NCI-H2196 (cell line): ENCODE data around the gene INTS1.
"Not testable (repeated sequence)": the region's sequence is repeated elsewhere in the genome, so short reads cannot be mapped to it uniquely, and the experiment has no call there.

Experiments
- DNase-seq: peaks from one replicate; lab custom pipeline; 2025; ENCODE audit not compliant: unreplicated experiment; lab: John Stamatoyannopoulos, UW

INTS1 gene

GRCh38 chr7:1449501-1449900 is 54.7 kb downstream of the INTS1 start:
- DNase-seq: no peak

GRCh38 chr7:1448958-1449357 is 55.2 kb downstream of the INTS1 start:
- DNase-seq: no peak

- DNase-seq: no peak
Measured at GRCh38 chr7:1447551-1448244, 56.5 kb downstream of the INTS1 start.

GRCh38 chr7:1447112-1447511 is 57.1 kb downstream of the INTS1 start:
- DNase-seq: no peak

- DNase-seq: peak; percentile 85
Measured at GRCh38 chr7:1446620-1447032, 57.6 kb downstream of the INTS1 start.

- peak; percentile 85 for DNase-seq
Measured at GRCh38 chr7:1446026-1446425, 58.2 kb downstream of the INTS1 start.

- DNase-seq: no peak
Measured at GRCh38 chr7:1445341-1445740, 58.8 kb downstream of the INTS1 start.

DNA sequence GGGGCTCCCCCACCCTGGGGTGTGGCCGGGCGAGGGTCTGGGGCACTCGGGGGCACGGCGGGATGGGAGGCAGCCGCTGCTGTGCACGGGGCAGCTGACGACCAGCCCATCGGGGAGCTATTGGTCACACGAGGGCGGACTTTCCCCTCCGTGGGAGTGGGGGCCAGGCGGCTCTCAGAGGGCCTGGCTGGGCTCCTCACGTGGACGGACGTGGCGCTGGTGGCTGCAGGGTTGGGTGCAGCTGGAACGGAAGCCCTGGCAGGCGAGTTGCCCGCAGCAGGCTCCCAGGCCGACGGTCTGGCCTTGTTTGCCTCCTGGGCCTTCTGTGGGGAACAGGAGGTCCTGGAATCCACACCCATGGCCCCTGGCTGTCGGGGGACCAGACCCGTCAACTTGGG is 59.3 kb downstream of the INTS1 start:
- DNase-seq: no peak

- DNase-seq: no peak
Measured at GRCh38 chr7:1444214-1444924, 59.8 kb downstream of the INTS1 start.

- DNase-seq: not testable (repeated sequence)
Measured at GRCh38 chr7:1443587-1444200, 60.5 kb downstream of the INTS1 start.

- DNase-seq: no peak
Measured at GRCh38 chr7:1442355-1443124, 61.6 kb downstream of the INTS1 start.

GRCh38 chr7:1441615-1442354 is 62.4 kb downstream of the INTS1 start:
- no peak for DNase-seq

DNA sequence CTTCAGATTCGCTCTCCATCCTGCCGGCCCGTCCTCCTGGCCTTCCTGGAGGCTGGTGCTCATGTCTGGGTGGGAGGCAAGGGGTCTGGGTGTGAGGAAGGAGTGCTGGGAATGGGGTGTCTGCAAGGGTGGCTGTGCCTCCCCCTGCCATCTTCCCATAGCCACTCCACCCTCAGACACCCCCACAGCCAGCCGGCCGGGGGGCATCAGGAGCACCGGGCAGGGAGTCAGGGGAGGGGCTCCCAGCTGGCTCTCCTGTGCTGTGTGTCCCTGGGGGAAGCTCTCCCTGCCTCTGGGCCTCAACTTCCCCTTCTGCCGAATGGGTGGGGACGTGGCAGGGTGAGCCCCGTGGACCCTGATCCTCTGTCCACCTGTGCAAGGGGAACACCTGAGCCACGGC is 63.6 kb downstream of the INTS1 start:
- DNase-seq: no peak

GRCh38 chr7:1439373-1440363 is 64.5 kb downstream of the INTS1 start:
- no peak for DNase-seq

- no peak for DNase-seq
Measured at GRCh38 chr7:1438821-1439220, 65.4 kb downstream of the INTS1 start.

DNA sequence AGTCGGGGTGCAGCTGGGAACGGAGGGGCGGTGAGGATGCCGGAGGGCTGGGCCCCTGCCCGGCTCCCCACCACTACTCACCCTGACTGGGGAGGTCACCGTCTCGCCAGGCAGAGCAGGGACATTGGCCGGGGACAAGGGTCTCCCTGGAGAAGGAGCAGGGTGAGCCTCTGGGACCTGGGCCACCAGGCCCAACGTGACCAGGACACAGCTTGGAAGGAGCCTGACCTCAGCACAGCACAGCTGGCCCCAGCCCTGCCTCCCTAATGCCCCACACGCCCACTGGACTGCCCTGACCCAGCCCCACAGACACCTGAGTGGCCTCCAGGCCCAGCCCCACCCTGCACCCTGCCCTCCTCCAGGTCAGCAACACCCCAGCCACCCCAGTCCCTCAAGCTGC is 66.0 kb downstream of the INTS1 start:
- no peak for DNase-seq

- no peak for DNase-seq
Measured at GRCh38 chr7:1437155-1437880, 66.9 kb downstream of the INTS1 start.

DNA sequence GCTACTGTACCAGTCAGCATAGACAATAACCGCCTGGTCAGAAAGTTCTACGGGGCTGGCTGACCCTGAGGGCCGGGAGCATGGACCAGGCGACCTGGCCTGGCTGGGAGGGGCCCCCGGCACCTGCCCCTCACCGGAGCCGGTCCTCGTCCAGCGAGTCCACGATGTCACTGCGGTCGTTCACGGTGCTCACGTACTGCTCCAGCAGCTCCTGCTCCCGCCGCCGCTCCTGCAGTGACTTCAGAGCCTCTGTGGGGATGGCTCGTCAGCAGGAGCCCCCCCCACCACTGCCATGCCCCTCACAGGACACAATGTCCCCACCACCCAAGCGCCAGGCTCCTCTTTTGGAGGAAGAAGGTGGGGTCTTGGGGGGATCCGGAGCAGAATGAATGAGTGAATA is 67.6 kb downstream of the INTS1 start:
- no peak for DNase-seq
